ENCODE measurements around the gene DNAJC3. TPM values are rescaled to one million over a fixed set of nuclear protein-coding genes. Genes with fewer than 3 reads are reported as not detected.
"Not testable (repeated sequence)": the region's sequence is repeated elsewhere in the genome, so short reads cannot be mapped to it uniquely, and the experiment has no call there.

The DNAJC3 gene
- polyA plus RNA-seq, 6 donors from 2014 or later = 8.3 to 16.4 (median 13.3) TPM

DNA sequence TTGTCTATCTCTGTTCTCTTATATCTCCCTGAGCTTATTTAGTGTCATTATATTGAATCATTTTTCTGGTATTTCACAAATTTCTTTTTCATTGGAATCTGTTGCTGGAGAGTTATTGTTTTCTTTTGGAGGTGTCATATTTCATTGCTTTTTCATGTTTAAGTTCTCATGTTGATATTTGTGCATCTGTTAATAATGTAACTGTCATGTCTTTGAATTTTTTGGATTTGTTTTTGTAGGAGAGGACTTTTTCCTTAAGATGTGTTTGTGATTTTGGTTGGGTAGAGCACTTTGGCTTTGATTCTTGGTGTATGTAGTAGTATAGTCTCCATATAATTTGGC is 64.0 kb downstream of the DNAJC3 start:
- peaks cover 22 to 23% (median 23%) of the 10 kb centered on the region in 3 donors for H3K4me1 Mint-ChIP-seq
- peaks cover 5 to 15% of the 10 kb centered on the region in 2 donors for H3K36me3 Mint-ChIP-seq
- ATAC-seq (ENCODE audit: low read depth in 2 of 2) (no peak), DNase-seq (no peak)
- no peaks in the 10 kb centered on the region for H3K27me3 Mint-ChIP-seq
- H3K9me3 Mint-ChIP-seq = peaks cover 0 to 19% (median 6%) of the 10 kb centered on the region in 7 donors
- H3K27ac Mint-ChIP-seq = peak overlapping the region in 2 of 6 donors; percentile 56 to 82
- peak overlapping the region in 2 of 8 donors; percentile 12 to 29 for H3K4me3 Mint-ChIP-seq

DNA sequence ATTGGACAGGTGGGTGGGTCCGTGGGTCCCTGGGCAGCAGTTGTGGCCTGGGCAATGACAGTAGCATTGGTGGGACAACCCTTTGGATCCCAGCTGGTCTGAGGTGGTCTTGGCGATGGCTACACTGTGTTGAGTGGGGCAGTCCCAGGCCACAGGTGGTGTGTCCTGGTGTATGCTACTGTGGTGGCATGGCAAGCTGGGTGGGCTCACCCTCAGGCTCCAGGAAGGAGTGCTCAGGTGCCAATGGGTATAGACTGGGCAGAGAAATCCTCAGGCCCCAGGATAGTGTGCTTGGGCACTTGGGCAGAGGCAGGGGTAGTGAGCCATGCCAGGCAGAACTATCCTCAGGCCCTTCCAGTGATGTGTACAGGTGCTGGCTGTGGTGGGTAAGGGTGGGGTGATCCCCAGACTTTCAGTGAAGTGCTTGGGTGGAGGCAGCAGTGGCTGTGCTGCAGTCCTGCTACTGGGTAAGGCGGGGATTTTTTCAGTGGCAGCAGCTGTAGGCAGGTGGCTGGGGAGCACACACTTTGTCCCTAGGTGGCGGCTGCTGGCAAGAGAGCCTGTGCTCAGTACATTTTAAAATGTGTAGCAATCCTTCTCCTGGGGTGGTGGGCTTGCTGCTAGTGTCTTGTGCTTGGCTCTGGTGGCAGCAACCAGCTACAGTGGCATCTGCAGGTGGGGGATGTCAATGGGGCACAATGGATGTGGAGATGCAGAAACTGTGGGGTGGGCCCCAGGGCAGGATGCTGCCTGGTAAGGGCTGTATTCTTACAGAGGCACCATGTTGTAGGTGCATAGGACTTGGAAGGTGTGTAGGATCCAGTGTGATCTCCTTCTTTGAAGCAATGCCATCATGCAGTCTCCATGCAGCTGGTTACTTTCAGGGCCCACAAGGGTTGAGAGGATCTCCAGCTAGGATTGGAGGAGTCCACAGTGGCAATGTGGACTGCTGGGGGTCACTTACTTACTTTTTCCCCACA is 64.9 kb downstream of the DNAJC3 start:
- no peak for ATAC-seq (ENCODE audit: low read depth in 2 of 2)
- H3K27ac Mint-ChIP-seq = peak overlapping the region in 2 of 6 donors; percentile 10 to 37

DNA sequence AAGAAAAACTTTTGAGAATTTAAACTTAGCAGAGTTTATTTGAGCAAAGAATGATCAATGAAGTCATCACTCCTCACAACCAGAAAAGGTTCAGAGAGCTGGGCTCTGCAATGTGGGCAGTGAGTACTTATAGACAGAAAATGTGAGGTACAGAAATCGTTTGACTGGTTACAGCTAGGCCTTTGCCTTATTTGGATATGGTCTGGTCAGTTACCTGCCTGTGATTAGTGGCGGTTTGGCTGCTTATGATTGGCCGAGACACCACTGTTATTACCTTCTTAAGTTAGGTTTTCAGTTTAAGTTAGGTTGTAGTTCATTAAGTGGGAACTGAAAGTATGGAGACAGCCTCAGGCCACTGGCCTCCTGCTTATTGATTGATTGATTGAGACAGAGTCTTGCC is 66.3 kb downstream of the DNAJC3 start:
- Mint-ChIP-seq H3K27ac (no peak overlapping the region), H3K9me3 (peaks cover 0 to 18% (median 6%) of the 10 kb centered on the region in 7 donors), H3K4me3 (no peak overlapping the region), H3K4me1 (peaks cover 22 to 31% (median 29%) of the 10 kb centered on the region in 3 donors), H3K27me3 (no peaks in the 10 kb centered on the region), H3K36me3 (peaks cover 5 to 15% of the 10 kb centered on the region in 2 donors)
- no peak for ATAC-seq (ENCODE audit: low read depth in 2 of 2)
- no peak for DNase-seq

More for the DNA sequence above, 64.9 kb downstream of the DNAJC3 start:
- Mint-ChIP-seq H3K36me3 (peaks cover 5 to 15% of the 10 kb centered on the region in 2 donors), H3K9me3 (peaks cover 0 to 18% (median 6%) of the 10 kb centered on the region in 7 donors), H3K4me1 (peaks cover 22 to 24% (median 23%) of the 10 kb centered on the region in 3 donors), H3K27me3 (no peaks in the 10 kb centered on the region), H3K4me3 (peak overlapping the region in 1 of 8 donors; percentile 2)
- DNase-seq = no peak

DNA sequence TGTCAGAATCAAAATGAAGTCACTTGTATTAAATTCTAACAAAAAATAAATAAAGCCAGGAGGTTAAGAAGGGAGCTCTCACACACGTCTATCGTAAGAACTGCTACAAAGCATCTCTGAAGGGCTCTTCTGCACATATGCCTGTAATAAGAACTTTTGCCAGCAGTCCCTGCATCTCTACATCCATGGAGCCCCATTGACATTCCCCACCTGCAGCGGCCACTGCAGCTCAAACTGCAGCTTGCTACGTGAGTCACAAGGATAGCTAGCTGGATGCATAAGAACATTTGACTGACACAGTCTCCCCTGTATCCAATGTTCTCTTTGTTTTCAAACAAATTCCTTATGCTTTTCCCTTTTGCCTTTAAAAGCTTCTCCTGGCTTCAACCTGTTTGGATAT is 68.3 kb downstream of the DNAJC3 start:
- Mint-ChIP-seq H3K9me3 (peaks cover 0 to 8% (median 4%) of the 10 kb centered on the region in 7 donors), H3K36me3 (peaks cover 5 to 15% of the 10 kb centered on the region in 2 donors), H3K27me3 (no peaks in the 10 kb centered on the region), H3K4me3 (no peak overlapping the region), H3K4me1 (peaks cover 22 to 32% (median 29%) of the 10 kb centered on the region in 3 donors), H3K27ac (peak overlapping the region in 1 of 6 donors; percentile 47)
- ATAC-seq (ENCODE audit: low read depth in 2 of 2) (no peak), DNase-seq (no peak)

DNA sequence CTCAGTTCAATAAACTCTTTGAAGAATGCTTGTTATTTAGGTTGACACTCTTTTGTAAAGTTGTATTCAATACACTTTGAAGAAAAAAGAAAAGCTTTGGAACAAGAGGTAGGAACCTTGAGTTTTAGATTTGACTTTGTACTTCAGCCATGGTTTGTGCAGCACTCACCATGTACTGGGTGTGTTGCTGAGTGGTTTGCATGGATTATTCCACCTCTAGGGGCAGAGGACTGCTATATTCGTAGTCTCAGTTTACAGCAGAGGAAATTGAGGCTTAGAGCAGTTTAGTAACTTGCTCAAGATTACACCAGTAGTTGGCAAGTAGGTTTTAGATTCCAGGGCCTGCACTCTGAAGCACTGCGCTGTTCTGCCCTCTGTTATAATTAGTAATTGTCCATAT is 68.8 kb downstream of the DNAJC3 start:
- DNase-seq = no peak
- Mint-ChIP-seq H3K36me3 (peaks cover 3 to 13% of the 10 kb centered on the region in 2 donors), H3K27me3 (no peaks in the 10 kb centered on the region), H3K4me1 (peaks cover 22 to 31% (median 27%) of the 10 kb centered on the region in 3 donors), H3K9me3 (peaks cover 0 to 7% (median 3%) of the 10 kb centered on the region in 7 donors), H3K4me3 (no peak overlapping the region), H3K27ac (no peak overlapping the region)
- ATAC-seq (ENCODE audit: low read depth in 2 of 2) = no peak

DNA sequence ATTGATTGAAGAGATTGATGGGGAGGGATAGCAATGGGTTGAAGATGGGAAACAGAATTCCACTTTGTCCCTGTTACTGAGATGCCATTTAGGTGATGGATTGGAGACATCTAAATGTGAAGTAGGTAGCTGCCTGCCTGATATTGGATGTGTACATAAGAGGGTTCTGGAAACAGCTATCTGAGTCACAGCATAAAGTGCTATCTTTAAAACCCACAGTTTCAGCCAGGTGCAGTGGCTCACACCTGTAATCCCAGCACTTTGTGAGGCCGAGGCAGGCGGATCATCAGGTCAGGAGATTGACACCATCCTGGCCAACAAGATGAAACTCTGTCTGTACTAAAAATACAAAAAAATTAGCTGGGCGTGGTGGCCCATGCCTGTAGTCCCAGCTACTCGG is 72.6 kb downstream of the DNAJC3 start:
- no peaks in the 10 kb centered on the region for H3K9me3 Mint-ChIP-seq
- peaks cover 5 to 20% (median 20%) of the 10 kb centered on the region in 3 donors for H3K4me1 Mint-ChIP-seq
- H3K4me3 Mint-ChIP-seq = no peak overlapping the region
- ATAC-seq (ENCODE audit: low read depth in 2 of 2) = no peak
- H3K27ac Mint-ChIP-seq = no peak overlapping the region
- DNase-seq = no peak
- H3K27me3 Mint-ChIP-seq = no peaks in the 10 kb centered on the region
- H3K36me3 Mint-ChIP-seq = peaks cover 7 to 9% of the 10 kb centered on the region in 2 donors

DNA sequence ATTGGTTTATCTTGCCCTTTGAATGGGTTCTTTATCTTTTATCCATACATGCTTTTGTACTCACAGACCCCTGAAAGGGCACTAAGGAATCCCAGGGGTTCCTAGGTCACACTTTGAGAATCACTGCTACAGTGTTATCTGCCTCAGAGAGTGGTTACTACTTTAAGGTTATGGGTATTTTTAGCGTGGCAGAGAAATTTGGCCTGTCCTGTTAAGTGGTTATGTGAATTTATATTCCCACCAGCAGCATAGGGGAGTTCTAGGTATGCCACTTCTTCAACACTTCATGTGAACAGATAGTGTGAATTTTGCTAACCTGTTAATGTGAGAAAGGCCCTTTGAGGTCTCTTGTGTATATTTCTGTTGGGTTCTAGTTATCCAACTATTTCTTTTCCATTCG is 75.7 kb downstream of the DNAJC3 start:
- DNase-seq (no peak), ATAC-seq (ENCODE audit: low read depth in 2 of 2) (no peak)
- Mint-ChIP-seq H3K27me3 (no peaks in the 10 kb centered on the region), H3K4me1 (peaks cover 8 to 18% (median 17%) of the 10 kb centered on the region in 3 donors), H3K27ac (no peak overlapping the region), H3K9me3 (no peaks in the 10 kb centered on the region), H3K4me3 (no peak overlapping the region), H3K36me3 (peaks cover 16 to 17% of the 10 kb centered on the region in 2 donors)

DNA sequence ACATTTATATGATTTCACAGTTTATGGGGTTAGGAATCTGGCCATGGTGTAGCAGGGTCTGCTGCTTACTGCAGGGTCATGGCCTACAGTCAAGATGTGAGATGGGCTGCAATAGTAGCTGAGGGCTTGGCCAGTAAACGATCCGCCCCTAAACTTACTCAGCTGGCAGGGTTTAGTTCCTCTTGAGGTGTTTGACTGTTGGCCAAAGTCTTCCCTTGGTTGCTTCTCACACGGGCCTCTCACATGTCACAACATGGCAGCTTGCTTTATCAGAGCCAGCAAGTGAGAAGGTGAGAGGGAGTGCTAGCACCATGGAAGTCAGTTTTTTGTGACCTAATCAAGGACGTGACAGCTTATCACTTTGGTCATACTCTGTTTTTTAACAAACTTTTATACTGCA is 77.1 kb downstream of the DNAJC3 start:
- Mint-ChIP-seq H3K4me1 (peaks cover 8 to 18% (median 17%) of the 10 kb centered on the region in 3 donors), H3K4me3 (no peak overlapping the region), H3K27me3 (no peaks in the 10 kb centered on the region), H3K9me3 (no peaks in the 10 kb centered on the region), H3K27ac (no peak overlapping the region), H3K36me3 (peaks cover 19 to 20% of the 10 kb centered on the region in 2 donors)
- no peak for DNase-seq
- ATAC-seq (ENCODE audit: low read depth in 2 of 2) = no peak

DNA sequence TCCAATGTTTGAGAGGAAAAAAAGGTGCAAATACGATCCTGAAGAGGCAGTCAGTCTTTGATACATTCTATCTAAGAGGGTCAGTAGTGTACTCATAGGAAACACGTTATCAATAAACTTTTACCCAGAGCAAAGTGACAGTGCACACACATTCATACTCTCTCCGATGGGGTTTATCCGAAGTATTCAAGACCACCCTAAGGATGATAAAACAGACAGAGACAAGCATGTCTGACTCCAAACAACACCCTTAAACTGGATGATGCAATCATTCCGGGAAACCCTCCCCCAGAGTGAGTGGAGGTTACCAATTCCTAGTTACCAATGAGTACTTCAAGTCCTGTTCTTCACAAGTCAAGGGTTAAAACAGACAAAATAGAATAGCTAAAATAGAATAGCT is 79.1 kb downstream of the DNAJC3 start:
- ATAC-seq (ENCODE audit: low read depth in 2 of 2) (no peak), DNase-seq (no peak)
- Mint-ChIP-seq H3K9me3 (no peaks in the 10 kb centered on the region), H3K36me3 (peaks cover 14 to 24% of the 10 kb centered on the region in 2 donors), H3K27me3 (no peaks in the 10 kb centered on the region), H3K4me3 (peak overlapping the region in 1 of 8 donors; percentile 35), H3K4me1 (peaks cover 8 to 18% (median 13%) of the 10 kb centered on the region in 3 donors), H3K27ac (peak overlapping the region in 1 of 6 donors; percentile 49)

DNA sequence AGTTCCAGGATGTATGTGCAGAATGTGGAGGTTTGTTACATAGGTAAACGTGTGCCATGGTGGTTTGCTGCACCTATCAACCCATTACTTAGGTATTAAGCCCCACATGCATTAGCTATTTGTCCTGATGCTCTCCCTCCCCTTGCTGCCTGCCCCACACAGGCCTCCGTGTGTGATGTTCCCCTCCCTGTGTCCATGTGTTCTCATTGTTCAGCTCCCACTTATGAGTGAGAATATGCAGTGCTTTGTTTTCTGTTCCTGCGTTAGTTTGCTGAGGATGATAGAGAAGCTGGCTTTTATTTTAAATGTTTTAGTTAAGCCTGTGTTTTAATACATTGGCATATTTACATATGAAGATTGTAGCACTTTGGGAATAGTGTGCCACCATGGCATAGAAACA is 85.7 kb downstream of the DNAJC3 start:
- ATAC-seq (ENCODE audit: low read depth in 2 of 2); H3K9me3 Mint-ChIP-seq; DNase-seq; H3K27me3 Mint-ChIP-seq; H3K4me1 Mint-ChIP-seq; H3K4me3 Mint-ChIP-seq: not testable (repeated sequence)
- Mint-ChIP-seq H3K36me3 (peaks cover 12 to 14% of the 10 kb centered on the region in 2 donors), H3K27ac (peak overlapping the region in 1 of 6 donors; percentile 92)

DNA sequence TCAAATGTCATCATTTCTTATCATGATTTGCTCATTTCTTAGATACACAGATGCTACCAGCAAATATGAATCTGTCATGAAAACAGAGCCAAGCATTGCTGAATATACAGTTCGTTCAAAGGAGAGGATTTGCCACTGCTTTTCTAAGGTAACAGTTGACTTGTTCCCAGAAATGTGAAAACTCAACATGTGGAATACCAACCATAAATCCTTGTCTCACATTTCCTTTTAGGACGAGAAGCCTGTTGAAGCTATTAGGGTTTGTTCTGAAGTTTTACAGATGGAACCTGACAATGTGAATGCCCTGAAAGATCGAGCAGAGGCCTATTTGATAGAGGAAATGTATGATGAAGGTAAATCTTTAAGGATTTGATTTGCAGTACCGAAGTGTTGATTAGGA is 86.7 kb downstream of the DNAJC3 start:
- no peaks in the 10 kb centered on the region for H3K4me1 Mint-ChIP-seq
- no peaks in the 10 kb centered on the region for H3K9me3 Mint-ChIP-seq
- DNase-seq (no peak), ATAC-seq (ENCODE audit: low read depth in 2 of 2) (no peak)
- no peak overlapping the region for H3K4me3 Mint-ChIP-seq
- peaks cover 7 to 9% of the 10 kb centered on the region in 2 donors for H3K36me3 Mint-ChIP-seq
- no peak overlapping the region for H3K27ac Mint-ChIP-seq
- H3K27me3 Mint-ChIP-seq = no peaks in the 10 kb centered on the region

DNA sequence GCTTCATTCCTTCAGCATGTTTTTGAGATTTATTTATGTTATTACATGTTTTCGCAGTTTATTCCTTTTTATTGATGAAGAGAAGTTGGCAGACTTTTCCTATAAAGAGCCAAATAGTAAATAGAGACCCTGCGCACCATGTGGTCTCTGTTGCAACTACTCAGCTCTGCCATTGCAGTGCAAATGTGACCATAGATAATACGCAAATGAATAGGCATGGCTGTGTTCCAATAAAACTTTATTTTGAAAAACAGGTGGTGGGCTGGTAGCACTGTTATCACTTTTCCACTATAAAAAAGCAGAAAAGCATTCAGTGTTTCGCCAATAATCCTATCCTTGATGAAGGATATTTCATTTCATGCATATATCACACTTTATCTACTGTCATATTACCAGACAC is 95.0 kb downstream of the DNAJC3 start:
- peaks cover 17 to 18% of the 10 kb centered on the region in 2 donors for H3K36me3 Mint-ChIP-seq
- ATAC-seq (ENCODE audit: low read depth in 2 of 2) = no peak
- no peak overlapping the region for H3K4me3 Mint-ChIP-seq
- no peaks in the 10 kb centered on the region for H3K27me3 Mint-ChIP-seq
- H3K27ac Mint-ChIP-seq = peak overlapping the region in 1 of 6 donors; percentile 14
- DNase-seq = no peak
- H3K9me3 Mint-ChIP-seq = peaks cover 0 to 2% (median 0%) of the 10 kb centered on the region in 7 donors
- no peaks in the 10 kb centered on the region for H3K4me1 Mint-ChIP-seq

DNA sequence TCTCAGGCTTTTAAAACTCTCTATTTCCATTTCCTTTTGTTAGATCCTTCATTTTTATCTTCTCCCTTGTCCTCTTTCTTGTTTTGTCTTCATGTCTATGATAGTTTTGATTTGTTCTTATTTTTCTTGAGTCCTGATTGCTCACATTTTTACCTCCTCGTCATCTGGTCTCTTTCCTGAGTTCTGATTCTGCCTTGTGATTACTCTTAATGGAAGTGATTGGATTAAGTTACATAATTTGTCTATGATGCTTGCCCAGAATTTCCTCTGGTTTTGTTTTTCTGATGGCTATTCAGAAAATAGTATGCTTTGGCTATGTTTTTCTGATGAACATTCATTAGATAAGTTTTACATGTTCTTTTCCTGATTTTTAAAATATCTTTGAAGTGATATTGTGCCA is 102.6 kb downstream of the DNAJC3 start:
- Mint-ChIP-seq H3K4me1 (no peaks in the 10 kb centered on the region), H3K27me3 (no peaks in the 10 kb centered on the region), H3K9me3 (peaks cover 0 to 10% (median 0%) of the 10 kb centered on the region in 7 donors), H3K4me3 (no peak overlapping the region), H3K36me3 (peaks cover 9 to 21% of the 10 kb centered on the region in 2 donors), H3K27ac (no peak overlapping the region)
- ATAC-seq (ENCODE audit: low read depth in 2 of 2) (no peak), DNase-seq (no peak)

DNA sequence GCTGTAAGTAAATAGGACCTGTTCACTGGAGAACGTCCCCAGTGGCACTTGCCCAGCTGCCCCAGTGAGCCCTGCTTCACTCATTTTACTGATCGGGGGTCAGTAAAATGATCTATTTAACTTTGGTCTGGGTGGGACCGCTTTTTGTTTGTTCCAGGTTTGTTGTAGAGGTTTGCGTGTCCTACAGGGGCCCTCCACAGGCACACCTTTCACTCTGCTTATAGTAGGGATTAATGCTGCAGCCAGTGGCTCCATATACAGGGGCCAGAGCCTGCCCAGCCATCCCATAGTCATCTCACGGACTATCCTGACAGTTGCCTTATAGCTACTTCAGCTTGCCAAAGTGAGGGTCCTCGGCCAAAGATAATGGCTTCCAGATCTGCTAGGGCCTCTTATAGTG is 104.1 kb downstream of the DNAJC3 start:
- ATAC-seq (ENCODE audit: low read depth in 2 of 2) (no peak), DNase-seq (no peak)
- H3K9me3 Mint-ChIP-seq = peaks cover 0 to 10% (median 0%) of the 10 kb centered on the region in 7 donors
- H3K27me3 Mint-ChIP-seq = no peaks in the 10 kb centered on the region
- no peak overlapping the region for H3K4me3 Mint-ChIP-seq
- H3K27ac Mint-ChIP-seq = no peak overlapping the region
- peaks cover 11 to 18% of the 10 kb centered on the region in 2 donors for H3K36me3 Mint-ChIP-seq
- no peaks in the 10 kb centered on the region for H3K4me1 Mint-ChIP-seq
